GM11168 (cell line): ENCODE results near the gene PCDHGB5.

ENCODE experiments used
- in situ Hi-C: fragments of 300-500 bp; cut with MboI; formaldehyde crosslinking; loops from one replicate; pipeline ENCODE4 v1.12.0; 2022; ENCODE audit warnings: low sequenced_read_pairs; ENCODE audit not compliant: unreplicated experiment

The PCDHGB5 gene

GRCh38 chr5:141397756-141398551 is at the start of gene PCDHGB5:
Gene PCDHGB5, plus strand, starts transcription at chr5:141397947. Its CDS starts 181 bp downstream, at chr5:141398128.
- in situ Hi-C loops: loop anchor here (10.0 kb wide), 1 partner anchor 663 kb away; no protein-coding TSS in a partner anchor

- in situ Hi-C loops: no loop called here
Observed at GRCh38 chr5:141349917-141350619, 47.7 kb upstream of the PCDHGB5 start, which contains the start of gene PCDHGB1. Gene PCDHGB1, plus strand, starts transcription at chr5:141350099. Its CDS starts 162 bp downstream, at chr5:141350261.

GRCh38 chr5:141351591-141351990 is 46.2 kb upstream of the PCDHGB5 start:
- in situ Hi-C loops: no loop called here

GRCh38 chr5:141354900-141355469 is 42.8 kb upstream of the PCDHGB5 start, which contains the start of gene PCDHGA4:
Gene PCDHGA4, plus strand, starts transcription at chr5:141355021. Its CDS starts 87 bp downstream, at chr5:141355108.
- in situ Hi-C loops: no loop called here

- in situ Hi-C loops: no loop called here
Observed at GRCh38 chr5:141355641-141356040, 42.1 kb upstream of the PCDHGB5 start.

- in situ Hi-C loops: no loop called here
Observed at GRCh38 chr5:141356133-141356532, 41.6 kb upstream of the PCDHGB5 start.

GRCh38 chr5:141356950-141357349 is 40.8 kb upstream of the PCDHGB5 start:
- in situ Hi-C loops: no loop called here

- in situ Hi-C loops: no loop called here
Observed at GRCh38 chr5:141359790-141360426, 37.8 kb upstream of the PCDHGB5 start, which contains the start of gene PCDHGB2. Gene PCDHGB2, plus strand, starts transcription at chr5:141359994. Its CDS starts 142 bp downstream, at chr5:141360136.

- in situ Hi-C loops: no loop called here
Observed at GRCh38 chr5:141360685-141361084, 37.1 kb upstream of the PCDHGB5 start.

- in situ Hi-C loops: no loop called here
Observed at GRCh38 chr5:141362719-141363118, 35.0 kb upstream of the PCDHGB5 start.

- in situ Hi-C loops: no loop called here
Observed at GRCh38 chr5:141363952-141364660, 33.6 kb upstream of the PCDHGB5 start, which contains the start of gene PCDHGA5. Gene PCDHGA5, plus strand, starts transcription at chr5:141364162. Its CDS starts 169 bp downstream, at chr5:141364331.

GRCh38 chr5:141366016-141366896 is 31.5 kb upstream of the PCDHGB5 start:
- in situ Hi-C loops: no loop called here

- in situ Hi-C loops: no loop called here
Observed at GRCh38 chr5:141369994-141370848, 27.5 kb upstream of the PCDHGB5 start, which contains the start of gene PCDHGB3. Gene PCDHGB3, plus strand, starts transcription at chr5:141370242. Its CDS starts 153 bp downstream, at chr5:141370395.

GRCh38 chr5:141371572-141372475 is 25.9 kb upstream of the PCDHGB5 start:
- in situ Hi-C loops: no loop called here

- in situ Hi-C loops: no loop called here
Observed at GRCh38 chr5:141373673-141374317, 24.0 kb upstream of the PCDHGB5 start, which contains the start of gene PCDHGA6. Gene PCDHGA6, plus strand, starts transcription at chr5:141373891. Its CDS starts 193 bp downstream, at chr5:141374084.

GRCh38 chr5:141374627-141375026 is 23.1 kb upstream of the PCDHGB5 start:
- in situ Hi-C loops: no loop called here
